Uterus (tissue), 2 donors: ENCODE data around the gene MARCO.

Experiments used
- CTCF ChIP-seq, 4 experiments: fragments of 200-600 bp in 2 of 4; fragments of 450-650 bp in 2 of 4; sonication (generic) in 2 of 4; IDR thresholded peaks; one replicate each; pipeline ENCODE4 v1.5.1; 2016 to 2019; ENCODE audit warnings: antibody characterized with exemption in 4 of 4, mild to moderate bottlenecking in 2 of 4, moderate library complexity in 1 of 4
- POLR2A ChIP-seq, 2 donors: fragments of 450-650 bp; IDR thresholded peaks; one replicate each; pipeline ENCODE4 v1.6.1; 2016; ENCODE audit warnings: antibody characterized with exemption in 2 of 2, mild to moderate bottlenecking in 1 of 2, moderate library complexity in 1 of 2

GRCh38 chr2:118988706-118989105 is 46.7 kb downstream of the MARCO start:
- TF ChIP-seq CTCF (IDR thresholded peaks at IDR 0.05) (no peak), POLR2A (IDR thresholded peaks at IDR 0.05) (no peak)
